PC-3 (cell line): Measurements from ENCODE around the gene ZMIZ1. TPM values are rescaled to one million over a fixed set of nuclear protein-coding genes. Genes with fewer than 3 reads are reported as not detected.
A peak's percentile ranks its signal among the peaks of the same experiment; 100 is the strongest.

ENCODE experiments used
- ATAC-seq: fragments of 200-7000 bp; cut with Tn5 transposase; 2 replicates; pipeline ENCODE4 v1.9.1; 2020; ENCODE audit warnings: mild to moderate bottlenecking, moderate library complexity
- BruUV-seq: library from RNA; stranded (reverse); fragments of 400-500 nt; replicated peaks from 2 replicates; lab custom pipeline; 2021; lab: Mats Ljungman, UMichigan
- CTCF ChIA-PET: fragments of 300-600 bp; sonication (Branson Sonifier 250); formaldehyde crosslinking; loops from one replicate; lab custom pipeline; 2022; ENCODE audit warnings: antibody characterized with exemption; lab: Charles Lee
- POLR2A ChIA-PET: fragments of 300-600 bp; sonication (Branson Sonifier 250); formaldehyde crosslinking; loops from one replicate; lab custom pipeline; 2022; ENCODE audit warnings: antibody characterized with exemption; ENCODE audit not compliant: unreplicated experiment; lab: Charles Lee
- DNase-seq: peaks from one replicate; pipeline ENCODE4 v3.0.0-alpha.2; 2015
- H2AFZ ChIP-seq: fragments of 300-600 bp; sonication (generic); 2 replicates; pipeline ENCODE4 v1.6.0; 2016; ENCODE audit warnings: antibody characterized with exemption, low read length
- H3F3A ChIP-seq: fragments of 300-600 bp; sonication (generic); one replicate; pipeline ENCODE4 v1.6.0; 2017; ENCODE audit warnings: antibody characterized with exemption, low read length, control low read depth, mild to moderate bottlenecking; ENCODE audit not compliant: unreplicated experiment
- H3K27ac ChIP-seq: fragments of 300-600 bp; sonication (generic); 2 replicates; pipeline ENCODE4 v1.5.1; 2016; ENCODE audit warnings: mild to moderate bottlenecking, low read length
- H3K27me3 ChIP-seq: fragments of 300-600 bp; sonication (generic); 2 replicates; pipeline ENCODE4 v1.6.1; 2016; ENCODE audit warnings: low read length, mixed read lengths
- H3K36me3 ChIP-seq: fragments of 300-600 bp; sonication (generic); 2 replicates; pipeline ENCODE4 v1.6.1; 2016; ENCODE audit warnings: low read depth, mixed run types, low read length, mixed read lengths
- H3K4me1 ChIP-seq: fragments of 300-600 bp; sonication (generic); 2 replicates; pipeline ENCODE4 v1.5.1; 2016; ENCODE audit warnings: low read length; ENCODE audit not compliant: insufficient read depth
- H3K4me2 ChIP-seq: fragments of 300-600 bp; sonication (generic); 2 replicates; pipeline ENCODE4 v1.6.0; 2016; ENCODE audit warnings: low read length
- H3K4me3 ChIP-seq: fragments of 300-600 bp; sonication (generic); 2 replicates; pipeline ENCODE4 v1.5.1; 2016; ENCODE audit warnings: mild to moderate bottlenecking, low read length, mixed read lengths
- H3K79me2 ChIP-seq: fragments of 300-600 bp; sonication (generic); 2 replicates; pipeline ENCODE4 v1.6.1; 2017; ENCODE audit warnings: low read length, mixed read lengths
- H3K9ac ChIP-seq: fragments of 300-600 bp; sonication (generic); 2 replicates; pipeline ENCODE4 v1.6.0; 2016; ENCODE audit warnings: mild to moderate bottlenecking, low read length
- H3K9me2 ChIP-seq: fragments of 300-600 bp; sonication (generic); replicated peaks from 2 replicates; pipeline ENCODE4 v1.6.1; 2016; ENCODE audit warnings: mixed run types, low read length, mixed read lengths
- H3K9me3 ChIP-seq: fragments of 300-600 bp; sonication (generic); 2 replicates; pipeline ENCODE4 v1.6.1; 2016; ENCODE audit warnings: low read length, mixed read lengths
- H4K20me1 ChIP-seq: fragments of 300-600 bp; sonication (generic); 2 replicates; pipeline ENCODE4 v1.6.1; 2016; ENCODE audit warnings: low read length, mixed read lengths
- CTCF ChIP-seq: fragments of 300-600 bp; sonication (generic); conservative IDR thresholded peaks from 2 replicates; pipeline ENCODE4 v1.5.1; 2017; ENCODE audit warnings: antibody characterized with exemption, low read depth, mild to moderate bottlenecking, low read length
- EZH2 ChIP-seq: fragments of 300-600 bp; sonication (generic); IDR thresholded peaks from one replicate; pipeline ENCODE4 v1.6.1; 2017; ENCODE audit warnings: antibody characterized with exemption, mild to moderate bottlenecking, low read length; ENCODE audit not compliant: unreplicated experiment
- EZH2phosphoT487 ChIP-seq: fragments of 300-600 bp; sonication (generic); IDR thresholded peaks from 2 replicates; pipeline ENCODE4 v1.6.1; 2018; ENCODE audit warnings: mild to moderate bottlenecking, antibody characterized with exemption, low read length, borderline replicate concordance
- intact Hi-C: fragments of 100-400 bp; cut with micrococcal nuclease; formaldehyde crosslinking; loops from 2 replicates; pipeline ENCODE4 v1.9.0; 2023
- total RNA-seq: library from RNA; depleted of rRNA; stranded (reverse); fragments of >200 nt; gene quantifications from 2 replicates; pipeline ENCODE4 v1.2.3, GENCODE V29; 2014

The ZMIZ1 gene
- total RNA-seq, 1 experiment from 2014 or later: 55.4 TPM

GRCh38 chr10:79098596-79099015 is 29.8 kb downstream of the ZMIZ1 start:
- POLR2A ChIA-PET: interaction anchor here (0.6 kb wide), 1 partner anchor 115 kb away, joined by 4 read pairs; no protein-coding TSS in a partner anchor
- H4K20me1 ChIP-seq: peaks cover 71% of the 10 kb centered on the region
- ATAC-seq: no peak

GRCh38 chr10:79099898-79100448 is 31.2 kb downstream of the ZMIZ1 start:
- intact Hi-C loops: loop anchor here (2.0 kb wide), 1 partner anchor 27 kb away; no protein-coding TSS in a partner anchor
- Histone ChIP-seq H3F3A (no peaks in the 10 kb centered on the region), H2AFZ (no peak overlapping the region), H3K9ac (no peak overlapping the region), H3K27me3 (no peaks in the 10 kb centered on the region), H3K36me3 (no peaks in the 10 kb centered on the region), H3K4me1 (peaks cover 7% of the 10 kb centered on the region; the same call in 1 of the 2 replicates), H3K79me2 (peaks cover 96% of the 10 kb centered on the region), H3K9me3 (no peaks in the 10 kb centered on the region), H3K27ac (no peak overlapping the region), H3K4me3 (no peak overlapping the region), H3K4me2 (no peak overlapping the region), H3K9me2 (no peaks in the 10 kb centered on the region), H4K20me1 (peaks cover 76% of the 10 kb centered on the region)
- TF ChIP-seq CTCF (no peak), EZH2 (no peak)
- no TSS peak for BruUV-seq
- DNase-seq (no peak), ATAC-seq (no peak)
- ChIA-PET CTCF (interaction anchor here (0.5 kb wide), 1 partner anchor 32 kb away, joined by 3 read pairs; no protein-coding TSS in a partner anchor), POLR2A (no interaction called here)

More at GRCh38 chr10:79098596-79099015, 29.8 kb downstream of the ZMIZ1 start:
- Histone ChIP-seq H3K9ac (no peak overlapping the region), H3K27ac (no peak overlapping the region), H3K27me3 (no peaks in the 10 kb centered on the region), H3K9me3 (no peaks in the 10 kb centered on the region), H3K4me3 (no peak overlapping the region), H3K9me2 (no peaks in the 10 kb centered on the region), H3F3A (no peaks in the 10 kb centered on the region), H3K4me2 (no peak overlapping the region), H3K4me1 (peaks cover 18% of the 10 kb centered on the region), H3K79me2 (peaks cover 96% of the 10 kb centered on the region), H2AFZ (no peak overlapping the region), H3K36me3 (no peaks in the 10 kb centered on the region)
- DNase-seq: no peak
- TF ChIP-seq EZH2phosphoT487: no peak
- no TSS peak for BruUV-seq
- CTCF ChIA-PET: no interaction called here
- intact Hi-C loops: no loop called here

- H2AFZ ChIP-seq: no peak overlapping the region
- peaks cover 84% of the 10 kb centered on the region for H4K20me1 ChIP-seq
- no peak for DNase-seq
- no peak for TF ChIP-seq CTCF
- TF ChIP-seq EZH2: no peak
- no peak for TF ChIP-seq EZH2phosphoT487
- no peak overlapping the region for H3K4me2 ChIP-seq
- H3K9me3 ChIP-seq: no peaks in the 10 kb centered on the region
- no peak overlapping the region for H3K27ac ChIP-seq
- 0 out of 2 replicates have a peak, but pooled peaks have one; percentile 6 for ATAC-seq
- peaks cover 96% of the 10 kb centered on the region for H3K79me2 ChIP-seq
- no peaks in the 10 kb centered on the region for H3K9me2 ChIP-seq
- no peak overlapping the region for H3K4me3 ChIP-seq
- POLR2A ChIA-PET: no interaction called here
- no peaks in the 10 kb centered on the region for H3K27me3 ChIP-seq
- CTCF ChIA-PET: no interaction called here
- no TSS peak for BruUV-seq
- 0 out of 2 replicates have a peak, but pooled peaks cover 1% of the 10 kb centered on the region for H3K4me1 ChIP-seq
- no peaks in the 10 kb centered on the region for H3K36me3 ChIP-seq
- no peaks in the 10 kb centered on the region for H3F3A ChIP-seq
- intact Hi-C loops: loop anchor here (2.0 kb wide), 1 partner anchor 26 kb away; no protein-coding TSS in a partner anchor
- no peak overlapping the region for H3K9ac ChIP-seq
Observed at GRCh38 chr10:79100771-79101170, 32.0 kb downstream of the ZMIZ1 start.
